ENCODE data around the gene TMEM106B. TPM values are rescaled to one million over a fixed set of nuclear protein-coding genes. Genes with fewer than 3 reads are reported as not detected.

Gene TMEM106B
- total RNA-seq, 2 donors from 2014 or later: 42.8 to 46.5 TPM

- Histone ChIP-seq H3K4me1 (peaks cover 14% of the 10 kb centered on the region), H3K9me3 (no peaks in the 10 kb centered on the region), H3K27ac (no peak overlapping the region), H3K4me3 (no peak overlapping the region), H3K27me3 (no peaks in the 10 kb centered on the region), H3K36me3 (replicated peaks in 1 of 2; ENCODE audit: insufficient read depth in 1 of 2, low read depth in 2 of 2) (no peaks in the 10 kb centered on the region)
- 67 to 71% methylated on average over 3 of the region's 3 CpGs for WGBS, 2 donors
- DNase-seq: peak; percentile 22 to 60 (median 39)
- ATAC-seq: peak; percentile 53
- intact Hi-C loops (cut with DNase I): no loop called here
- TF ChIP-seq POLR2A (IDR thresholded peaks at IDR 0.05) (no peak), CTCF (IDR thresholded peaks at IDR 0.05) (peak; percentile 10 to 45 (median 34))
Measured at GRCh38 chr7:12244129-12244528, 33.0 kb downstream of the TMEM106B start.

GRCh38 chr7:12244694-12245093, 33.6 kb downstream of the TMEM106B start:
- WGBS, 2 donors: 10 to 11% methylated on average over 2 of the region's 2 CpGs
- DNase-seq (no peak), ATAC-seq (peak; percentile 35)
- Histone ChIP-seq H3K4me1 (peaks cover 14% of the 10 kb centered on the region), H3K27me3 (no peaks in the 10 kb centered on the region), H3K27ac (no peak overlapping the region), H3K36me3 (replicated peaks in 1 of 2; ENCODE audit: insufficient read depth in 1 of 2, low read depth in 2 of 2) (no peaks in the 10 kb centered on the region), H3K9me3 (no peaks in the 10 kb centered on the region), H3K4me3 (no peak overlapping the region)
- intact Hi-C loops (cut with DNase I): no loop called here
- TF ChIP-seq CTCF (IDR thresholded peaks at IDR 0.05) (no peak), POLR2A (IDR thresholded peaks at IDR 0.05) (no peak)

- H3K27ac ChIP-seq: no peak overlapping the region
- H3K36me3 ChIP-seq (replicated peaks in 1 of 2; ENCODE audit: insufficient read depth in 1 of 2, low read depth in 2 of 2): no peaks in the 10 kb centered on the region
- TF ChIP-seq POLR2A (IDR thresholded peaks at IDR 0.05) (no peak), CTCF (IDR thresholded peaks at IDR 0.05) (no peak)
- intact Hi-C loops (cut with DNase I): no loop called here
- ATAC-seq (no peak), DNase-seq (no peak)
- WGBS, 2 donors: 50 to 51% methylated on average over 3 of the region's 3 CpGs
- H3K9me3 ChIP-seq: no peaks in the 10 kb centered on the region
- peaks cover 6% of the 10 kb centered on the region for H3K4me1 ChIP-seq
- H3K27me3 ChIP-seq: no peaks in the 10 kb centered on the region
- H3K4me3 ChIP-seq: no peak overlapping the region
Measured at GRCh38 chr7:12249706-12250105, 38.6 kb downstream of the TMEM106B start.

- no peak for DNase-seq
- no peak for TF ChIP-seq CTCF (IDR thresholded peaks at IDR 0.05)
- no peak for TF ChIP-seq POLR2A (IDR thresholded peaks at IDR 0.05)
- intact Hi-C loops (cut with DNase I): no loop called here
- H3K9me3 ChIP-seq: no peaks in the 10 kb centered on the region
- no peaks in the 10 kb centered on the region for H3K36me3 ChIP-seq (replicated peaks in 1 of 2; ENCODE audit: insufficient read depth in 1 of 2, low read depth in 2 of 2)
- ATAC-seq: no peak
- no peak overlapping the region for H3K4me3 ChIP-seq
- H3K4me1 ChIP-seq: peaks cover under 1% of the 10 kb centered on the region
- no peaks in the 10 kb centered on the region for H3K27me3 ChIP-seq
- H3K27ac ChIP-seq: no peak overlapping the region
Measured at GRCh38 chr7:12250232-12250631, 39.1 kb downstream of the TMEM106B start.

GRCh38 chr7:12256090-12256489, 45.0 kb downstream of the TMEM106B start:
- intact Hi-C loops (cut with DNase I): no loop called here
- Histone ChIP-seq H3K36me3 (replicated peaks in 1 of 2; ENCODE audit: insufficient read depth in 1 of 2, low read depth in 2 of 2) (no peaks in the 10 kb centered on the region), H3K4me1 (no peaks in the 10 kb centered on the region), H3K4me3 (no peak overlapping the region), H3K27me3 (no peaks in the 10 kb centered on the region), H3K9me3 (no peaks in the 10 kb centered on the region), H3K27ac (no peak overlapping the region)
- ATAC-seq: no peak
- WGBS, 2 donors: 78 to 81% methylated on average over 2 of the region's 2 CpGs
- TF ChIP-seq POLR2A (IDR thresholded peaks at IDR 0.05): no peak
- TF ChIP-seq CTCF (IDR thresholded peaks at IDR 0.05): no peak
- DNase-seq: no peak

Measured in body of pancreas (tissue), 4 donors.